Epithelial cell of prostate (primary cell): ENCODE data around the gene DIP2C.
A peak's percentile ranks its signal among the peaks of the same experiment; 100 is the strongest.
"Not testable (repeated sequence)": the region's sequence is repeated elsewhere in the genome, so short reads cannot be mapped to it uniquely, and the experiment has no call there.

ENCODE experiments used
- DNase-seq: peaks from one replicate; pipeline ENCODE4 v3.0.0-alpha.2; 2011; ENCODE audit warnings: low read depth, low spot score
- H3K27ac ChIP-seq: fragments of 450-650 bp; 2 replicates; pipeline ENCODE4 v1.5.1; 2017; ENCODE audit warnings: mild to moderate bottlenecking

DIP2C gene

DNA sequence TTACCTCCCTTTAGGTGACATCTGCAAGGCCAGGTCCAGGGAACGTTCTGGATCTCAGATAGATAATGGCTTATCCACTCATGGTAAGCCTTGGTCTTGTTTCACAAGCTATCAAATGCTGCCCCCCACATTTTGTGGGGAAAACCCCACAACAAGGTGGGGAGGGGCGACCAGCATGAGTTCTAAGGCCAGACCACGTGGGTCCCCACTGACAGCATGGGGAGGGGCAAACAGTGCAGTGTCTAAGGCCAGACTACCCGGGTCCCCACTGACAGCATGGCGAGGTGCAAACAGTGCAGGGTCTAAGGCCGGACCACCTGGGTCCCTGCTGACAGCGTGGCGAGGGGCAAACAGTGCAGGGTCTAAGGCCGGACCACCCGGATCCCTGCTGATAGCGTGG is 102.8 kb downstream of the DIP2C start:
- no peak for DNase-seq
- H3K27ac ChIP-seq, result no peak overlapping the region

DNA sequence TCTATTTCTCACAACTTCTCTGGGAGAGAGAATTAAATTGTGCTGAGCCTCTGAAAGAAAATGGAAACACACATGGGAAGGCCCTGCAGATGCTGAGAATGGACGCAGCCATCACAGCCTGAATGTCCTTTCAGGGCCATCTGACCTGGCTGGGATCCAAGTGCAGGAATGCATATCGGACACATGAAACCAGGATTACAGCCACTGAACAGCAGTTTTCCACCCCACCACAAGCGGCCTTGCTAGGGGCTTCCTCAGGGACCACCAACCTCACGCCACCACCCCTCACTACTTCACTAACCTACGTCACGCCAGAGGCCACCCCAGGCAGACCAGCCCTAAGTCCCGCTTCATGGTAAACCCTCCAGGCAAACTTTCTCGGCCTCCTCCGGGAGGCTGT is 103.3 kb downstream of the DIP2C start:
- H3K27ac ChIP-seq, result no peak overlapping the region
- DNase-seq, result no peak

DNA sequence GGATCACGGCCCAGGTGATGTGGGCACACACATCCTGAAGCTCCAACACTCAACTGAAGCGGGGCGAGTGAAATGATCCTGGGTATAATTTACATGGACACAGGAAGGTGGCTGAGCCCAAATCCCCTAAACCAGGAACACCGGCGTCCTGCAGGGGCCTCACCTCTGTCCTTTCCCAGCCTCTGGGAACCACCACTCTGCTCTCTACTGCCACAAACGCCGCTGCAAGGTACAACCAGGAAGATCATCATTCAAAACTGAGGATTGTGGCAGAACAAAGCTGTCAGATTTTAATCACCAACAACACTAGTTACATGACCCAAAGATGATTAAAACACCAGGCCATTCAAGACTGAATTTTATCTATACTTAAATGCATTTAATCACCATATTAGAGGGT is 104.0 kb downstream of the DIP2C start:
- no peak for DNase-seq
- no peak overlapping the region for H3K27ac ChIP-seq

DNA sequence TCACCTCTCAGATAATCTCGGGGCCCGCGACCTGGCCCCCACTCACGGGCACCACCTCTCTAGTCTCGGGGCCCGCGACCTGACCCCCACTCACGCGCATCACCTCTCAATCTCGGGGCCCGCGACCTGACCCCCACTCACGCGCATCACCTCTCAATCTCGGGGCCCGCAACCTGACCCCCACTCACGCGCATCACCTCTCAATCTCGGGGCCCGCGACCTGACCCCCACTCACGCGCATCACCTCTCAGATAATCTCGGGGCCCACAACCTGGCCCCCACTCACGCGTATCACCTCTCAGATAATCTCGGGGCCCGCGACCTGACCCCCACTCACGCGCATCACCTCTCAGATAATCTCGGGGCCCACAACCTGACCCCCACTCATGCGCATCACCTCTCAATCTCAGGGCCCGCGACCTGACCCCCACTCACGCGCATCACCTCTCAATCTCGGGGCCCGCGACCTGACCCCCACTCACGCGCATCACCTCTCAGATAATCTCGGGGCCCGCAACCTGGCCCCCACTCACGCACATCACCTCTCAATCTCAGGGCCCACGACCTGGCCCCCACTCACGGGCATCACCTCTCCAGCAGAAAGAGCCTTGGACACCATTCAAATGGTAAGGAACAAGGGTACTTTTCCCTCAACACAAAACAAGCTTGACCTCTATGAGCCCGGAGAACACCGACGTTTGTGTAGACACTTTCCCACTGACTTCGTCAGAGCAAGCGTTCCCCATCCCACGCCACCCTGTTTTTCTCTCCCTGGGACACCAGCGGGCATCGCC is 104.8 kb downstream of the DIP2C start:
- DNase-seq, H3K27ac ChIP-seq: not testable (repeated sequence)

DNA sequence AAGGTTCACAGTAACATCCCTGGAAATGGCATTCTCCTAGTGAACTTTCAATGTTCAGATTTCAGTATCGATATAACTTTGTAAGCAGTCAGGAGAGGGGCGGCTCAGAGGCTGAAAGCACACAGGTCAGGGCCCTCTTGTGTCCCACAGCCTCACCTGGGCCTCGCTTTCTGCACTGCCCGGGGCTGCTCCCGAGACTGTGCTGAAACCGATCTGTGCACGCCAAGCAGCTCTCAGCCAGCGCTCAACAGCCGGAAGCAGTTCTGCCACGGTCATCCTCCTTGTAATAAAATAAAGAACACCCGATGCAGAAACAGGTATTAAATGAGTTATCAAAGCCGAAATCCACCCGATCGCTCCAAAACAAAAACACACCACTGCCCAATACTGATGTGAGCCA is 106.0 kb downstream of the DIP2C start:
- no peak for DNase-seq
- H3K27ac ChIP-seq, result no peak overlapping the region

DNA sequence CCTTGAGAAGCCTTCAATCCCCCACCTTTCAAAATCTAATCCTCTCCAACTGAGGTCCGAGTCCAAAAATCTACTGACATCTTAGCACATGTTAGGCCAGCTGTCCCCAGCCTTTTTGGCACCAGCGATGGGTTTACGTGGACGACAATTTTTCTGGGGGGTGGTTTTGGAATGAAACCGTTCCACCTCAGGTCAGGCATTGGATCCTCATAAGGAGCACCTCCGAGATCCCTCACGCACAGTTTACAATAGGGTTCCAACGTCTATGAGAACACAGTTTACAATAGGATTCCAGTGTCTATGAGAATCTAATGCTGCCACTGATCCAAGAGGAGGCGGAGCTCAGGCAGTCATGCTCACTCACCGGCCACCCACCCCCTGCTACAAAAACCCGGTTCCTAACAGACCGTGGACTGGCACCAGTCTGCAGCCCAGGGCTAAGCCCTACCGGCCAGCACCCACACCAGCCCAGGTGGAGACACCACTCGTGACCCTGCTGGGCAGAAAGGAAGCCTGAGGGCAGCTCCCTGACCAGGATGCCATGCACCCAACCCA is 107.6 kb downstream of the DIP2C start:
- no peak for DNase-seq
- no peak overlapping the region for H3K27ac ChIP-seq

DNA sequence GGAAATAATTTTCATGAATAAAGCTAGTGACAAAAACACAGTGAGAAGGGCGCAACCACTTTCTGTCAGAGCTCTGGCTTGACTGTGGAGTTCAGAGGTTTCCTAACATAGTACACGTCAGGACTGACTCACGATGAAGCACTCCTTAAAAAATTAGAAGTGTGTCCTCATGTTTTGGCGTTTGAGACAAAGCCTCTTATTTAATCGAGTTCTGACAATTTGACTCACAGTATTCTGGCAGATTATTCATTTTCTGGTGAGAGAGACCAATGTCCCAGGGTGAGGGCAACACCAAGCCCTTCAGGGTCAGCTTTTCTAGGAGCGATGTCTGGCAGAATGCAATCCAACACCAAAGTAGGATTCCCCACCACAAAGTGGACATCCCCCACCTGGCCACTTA is 108.7 kb downstream of the DIP2C start:
- H3K27ac ChIP-seq, result no peak overlapping the region
- DNase-seq, result peak; percentile 5

DNA sequence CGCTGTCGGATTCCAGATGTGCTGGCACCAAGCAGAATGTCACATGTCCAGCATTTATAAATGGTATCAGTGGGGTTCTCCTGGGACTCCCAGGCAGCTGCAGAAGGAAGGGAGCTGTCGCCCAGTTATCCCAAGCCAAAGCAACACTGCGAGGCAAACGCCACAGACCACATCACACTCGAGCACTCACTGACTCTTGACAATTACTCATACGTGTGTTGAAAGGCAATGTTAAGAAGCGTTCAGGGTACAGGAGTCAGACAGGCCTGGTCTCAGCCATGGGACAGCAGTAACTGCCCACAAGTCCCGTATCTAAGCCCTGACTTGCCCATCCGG is 113.4 kb downstream of the DIP2C start:
- DNase-seq, result peak; percentile 22

DNA sequence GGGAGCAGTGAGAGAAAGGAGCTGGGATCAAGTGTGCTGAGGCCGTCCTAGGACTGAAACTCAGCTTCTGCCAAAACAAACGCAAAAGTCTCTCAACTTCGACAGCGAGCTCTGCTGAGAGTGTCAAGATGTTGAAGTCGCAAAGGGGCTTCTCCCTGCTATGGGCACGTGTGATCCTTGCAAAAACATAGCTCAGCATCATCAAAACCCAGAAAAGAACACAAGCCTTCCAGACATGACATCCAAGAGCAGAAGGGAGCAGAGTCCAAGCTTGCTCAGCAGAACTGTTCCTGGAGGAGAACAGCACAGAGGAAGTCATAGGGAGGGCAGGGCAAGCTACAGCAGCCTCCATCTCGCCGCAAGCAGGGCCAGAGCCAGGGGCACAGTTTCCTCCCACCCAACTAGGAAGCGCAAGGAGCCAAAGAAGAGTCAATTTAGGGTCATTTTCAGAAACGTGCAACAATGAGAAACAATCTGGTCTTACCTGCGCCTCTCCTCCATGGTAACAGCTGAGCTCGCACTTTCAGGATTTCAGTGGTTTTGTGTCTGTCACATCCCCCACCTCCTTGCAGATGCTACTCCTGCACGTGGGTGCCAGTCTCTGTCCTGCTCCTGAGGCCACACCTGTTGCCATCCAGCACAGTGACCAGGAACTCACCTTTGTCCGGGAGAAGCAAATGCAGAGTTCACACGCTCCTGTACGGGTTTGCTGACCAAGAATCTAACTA is 113.9 kb downstream of the DIP2C start:
- H3K27ac ChIP-seq, result no peak overlapping the region
- no peak for DNase-seq

More for the DNA sequence above, 113.4 kb downstream of the DIP2C start:
- no peak overlapping the region for H3K27ac ChIP-seq

DNA sequence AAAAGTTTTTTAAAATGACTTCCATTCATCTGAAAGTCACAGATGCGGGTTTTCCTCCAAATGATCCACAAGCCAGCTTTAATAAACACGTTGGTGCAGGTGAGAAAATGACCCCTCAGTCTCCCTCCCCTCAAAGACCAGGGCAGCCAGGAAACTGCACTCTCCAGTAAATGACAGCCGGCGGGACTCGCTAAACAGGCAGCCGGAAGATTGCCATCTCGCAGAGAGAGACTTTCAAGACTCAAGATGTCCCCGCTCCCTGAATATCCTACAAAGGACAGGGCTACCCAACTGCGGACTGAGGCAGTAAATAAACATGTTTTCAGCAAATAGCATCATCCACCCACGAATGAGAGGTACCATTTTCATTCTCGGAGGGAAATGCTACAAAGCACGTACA is 116.8 kb downstream of the DIP2C start:
- no peak overlapping the region for H3K27ac ChIP-seq
- no peak for DNase-seq

DNA sequence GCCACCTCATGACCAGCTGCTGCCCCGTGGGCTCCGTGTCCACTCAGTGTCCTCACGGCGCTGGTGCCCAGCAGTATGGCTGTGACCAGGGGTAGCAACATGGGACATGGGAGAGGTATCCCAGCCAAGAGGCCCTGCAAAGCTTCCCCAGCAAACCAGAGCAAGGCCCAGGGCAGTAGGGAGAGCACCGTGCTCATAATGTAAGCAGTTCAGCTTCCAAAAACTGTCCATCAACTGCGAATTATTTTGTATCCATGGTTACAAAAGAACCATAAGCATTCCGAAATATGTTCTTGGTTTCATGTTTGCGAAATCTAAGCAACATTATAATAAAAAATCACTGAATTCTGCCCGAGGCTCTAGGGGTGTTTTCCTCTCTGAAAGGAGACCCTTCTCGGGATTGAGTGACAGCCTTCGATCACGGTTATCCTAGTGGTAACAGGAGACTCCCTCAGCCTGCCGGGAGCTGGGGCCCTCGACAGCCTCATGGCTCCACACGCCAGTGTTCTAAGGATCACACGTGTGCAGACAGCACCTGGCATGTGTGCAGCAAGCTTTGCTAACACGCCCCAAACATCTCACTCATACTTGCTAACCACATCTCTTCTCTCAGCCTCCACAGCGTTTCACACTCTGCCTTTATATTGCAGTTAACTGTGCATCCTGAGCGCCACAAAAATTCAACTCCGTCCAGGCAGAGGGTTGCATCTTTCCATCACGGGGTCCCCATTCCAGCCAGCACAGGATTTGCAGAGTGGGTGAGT is 117.6 kb downstream of the DIP2C start:
- no peak overlapping the region for H3K27ac ChIP-seq
- no peak for DNase-seq

DNA sequence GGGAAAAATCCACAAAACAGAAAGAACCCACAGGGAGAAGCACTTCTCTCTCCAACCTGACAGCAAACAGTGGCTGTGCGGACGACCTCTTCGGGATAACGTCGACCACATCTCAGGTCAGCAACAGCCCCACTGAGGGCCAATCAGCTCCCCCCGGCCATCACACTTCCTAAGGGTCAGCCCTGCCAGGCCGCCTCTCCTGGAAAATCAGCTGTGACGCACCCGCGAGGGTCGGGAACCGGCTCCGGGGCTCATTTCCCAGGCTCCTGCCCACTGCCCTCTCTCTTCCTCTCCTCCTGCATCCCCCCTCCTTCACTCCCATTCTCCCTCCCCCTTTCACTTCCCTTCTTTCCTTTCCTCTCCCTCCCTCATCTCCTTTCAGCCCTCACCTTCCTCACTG is 118.3 kb downstream of the DIP2C start:
- H3K27ac ChIP-seq, result no peak overlapping the region
- no peak for DNase-seq

DNA sequence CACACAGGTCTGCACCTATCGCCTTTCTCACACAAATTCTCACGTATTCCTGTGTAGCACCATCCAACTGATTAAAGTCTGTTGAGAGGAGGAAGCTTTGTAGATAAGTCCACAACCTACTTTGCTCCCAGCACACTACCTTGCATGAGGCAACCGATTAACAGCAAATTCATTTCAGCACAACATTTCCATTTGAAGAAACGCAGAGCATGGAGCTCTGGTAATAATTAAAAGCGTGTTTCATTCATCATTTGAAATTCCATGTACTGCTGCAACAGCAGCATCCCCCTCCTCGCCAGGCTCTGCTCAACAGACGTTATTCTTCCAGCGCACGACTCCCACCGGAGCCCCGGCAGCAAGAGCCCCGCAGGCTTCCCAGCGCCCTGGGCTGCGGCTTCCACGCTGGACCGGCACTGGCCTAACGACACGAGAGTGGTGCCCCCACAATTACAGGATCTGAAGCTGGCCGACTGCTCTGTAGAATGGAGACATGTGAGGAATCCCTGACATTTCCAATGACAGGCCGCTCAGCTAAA is 118.8 kb downstream of the DIP2C start:
- H3K27ac ChIP-seq, result no peak overlapping the region
- DNase-seq, result no peak

DNA sequence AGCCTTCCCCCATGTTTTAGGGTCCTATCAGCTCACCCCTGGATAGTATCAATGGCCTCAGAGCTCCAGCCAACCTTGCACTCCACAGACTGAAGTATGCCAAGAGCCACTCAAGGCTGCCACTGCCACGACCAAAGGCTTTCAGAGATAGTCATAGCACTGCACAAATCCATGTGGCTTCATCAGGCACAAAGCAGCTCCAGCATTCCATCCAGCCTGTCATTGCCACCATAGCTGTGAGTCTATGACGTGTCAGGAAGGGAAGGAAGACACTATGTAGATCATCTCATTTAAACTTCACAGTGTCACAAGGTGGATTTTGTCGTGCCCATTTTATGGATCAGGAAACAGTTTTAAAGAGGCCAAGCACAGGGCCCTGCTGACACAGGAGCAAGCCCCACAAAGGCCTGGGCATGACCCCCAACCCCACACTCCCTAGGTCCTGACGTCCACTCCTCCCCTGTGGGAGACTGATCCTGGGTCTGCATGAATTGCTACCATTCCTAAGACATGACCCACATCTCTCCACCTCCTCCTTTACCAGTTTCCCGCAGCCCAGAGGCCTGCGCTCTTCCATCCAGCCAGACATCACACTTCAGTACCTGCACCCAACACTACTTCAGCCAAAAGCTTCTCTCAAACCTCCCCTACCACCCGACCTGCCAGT is 119.4 kb downstream of the DIP2C start:
- no peak overlapping the region for H3K27ac ChIP-seq
- DNase-seq, result no peak

DNA sequence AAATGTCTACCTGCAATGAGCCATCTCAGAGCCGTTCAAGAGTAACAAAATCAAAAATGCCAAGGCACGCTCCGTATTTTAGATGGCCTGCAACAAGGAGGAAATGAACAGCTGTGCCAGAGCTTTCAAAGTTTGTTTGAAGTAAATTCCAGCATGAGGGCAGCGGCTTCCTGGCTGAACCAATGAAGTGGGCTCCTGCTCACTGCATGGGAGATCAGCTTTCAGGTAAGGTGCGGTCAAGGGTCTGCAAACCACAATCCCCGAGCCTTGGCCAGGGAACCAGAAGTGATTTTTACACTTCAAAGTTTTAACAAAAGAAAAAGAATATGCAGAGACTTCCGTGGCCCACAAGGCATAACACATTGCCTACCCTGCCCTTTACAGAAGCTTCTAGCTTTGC is 120.6 kb downstream of the DIP2C start:
- no peak overlapping the region for H3K27ac ChIP-seq
- no peak for DNase-seq

DNA sequence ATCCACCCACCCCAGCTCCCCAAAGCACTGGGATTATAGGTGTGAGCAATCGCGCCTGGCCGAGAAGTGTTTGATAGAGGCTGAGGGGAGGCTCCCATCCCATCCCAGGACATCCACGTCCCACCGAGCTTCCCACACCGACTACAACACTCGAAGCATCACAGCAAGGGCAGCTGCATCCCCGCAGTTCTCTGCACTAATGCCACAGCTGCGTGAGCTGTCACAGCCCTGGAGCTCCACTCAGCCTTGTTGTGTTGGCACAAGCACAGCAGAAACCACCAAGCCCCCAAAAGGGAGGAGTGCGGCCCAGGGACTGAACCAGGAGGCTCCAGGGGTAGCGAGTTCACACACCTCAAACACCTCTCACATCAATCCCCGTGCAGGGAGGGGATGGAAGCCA is 121.6 kb downstream of the DIP2C start:
- no peak for DNase-seq
- no peak overlapping the region for H3K27ac ChIP-seq

DNA sequence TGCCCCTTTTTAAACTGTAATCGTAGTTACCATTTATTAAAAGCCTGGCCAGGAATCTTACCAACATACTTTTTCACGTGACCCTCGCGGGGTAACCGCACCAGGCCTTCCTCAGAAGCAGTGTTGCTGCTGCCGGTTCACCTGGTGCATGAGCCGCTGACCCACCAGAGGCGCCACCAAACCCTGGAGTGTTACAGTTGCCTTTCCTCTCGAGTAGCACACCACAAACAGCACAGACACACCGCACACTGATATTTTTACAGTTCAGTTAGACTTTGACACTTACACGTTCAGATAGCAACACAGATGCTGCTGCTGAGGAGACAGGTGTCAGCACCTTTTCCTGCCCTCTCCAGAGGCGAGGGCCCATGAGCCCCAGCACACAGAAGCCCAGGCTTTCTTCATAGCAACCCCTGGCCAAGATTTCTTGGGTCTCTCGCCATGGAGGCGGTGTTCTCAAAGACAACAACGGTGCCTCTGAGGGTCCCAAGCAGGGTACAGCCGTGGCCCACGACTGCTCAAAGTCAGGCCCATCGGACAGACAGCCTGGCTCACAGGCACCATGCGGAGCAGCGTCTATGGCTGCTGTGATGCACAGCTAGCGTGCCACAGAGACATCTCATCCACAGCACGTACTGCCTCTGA is 123.1 kb downstream of the DIP2C start:
- no peak for DNase-seq
- H3K27ac ChIP-seq, result no peak overlapping the region

DNA sequence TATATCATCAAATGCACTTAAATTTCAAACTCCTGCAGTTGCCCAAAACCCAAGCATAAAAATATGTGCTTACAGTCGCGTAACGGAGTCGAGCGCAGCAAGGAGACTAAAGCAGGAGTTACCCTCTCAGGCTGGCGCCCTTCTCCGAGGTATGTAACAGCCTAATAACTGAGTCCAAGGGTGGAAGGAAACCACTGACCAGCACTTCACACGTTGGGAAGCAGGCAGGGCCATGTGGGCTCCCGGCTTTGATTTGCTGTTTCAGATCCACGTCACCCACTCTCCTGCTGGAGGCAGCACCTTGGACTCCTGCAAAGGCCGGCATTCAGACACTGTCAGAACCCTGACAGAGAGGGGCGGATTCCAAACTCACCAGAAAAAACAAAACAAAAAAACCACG is 123.8 kb downstream of the DIP2C start:
- H3K27ac ChIP-seq, result no peak overlapping the region
- DNase-seq, result no peak

DNA sequence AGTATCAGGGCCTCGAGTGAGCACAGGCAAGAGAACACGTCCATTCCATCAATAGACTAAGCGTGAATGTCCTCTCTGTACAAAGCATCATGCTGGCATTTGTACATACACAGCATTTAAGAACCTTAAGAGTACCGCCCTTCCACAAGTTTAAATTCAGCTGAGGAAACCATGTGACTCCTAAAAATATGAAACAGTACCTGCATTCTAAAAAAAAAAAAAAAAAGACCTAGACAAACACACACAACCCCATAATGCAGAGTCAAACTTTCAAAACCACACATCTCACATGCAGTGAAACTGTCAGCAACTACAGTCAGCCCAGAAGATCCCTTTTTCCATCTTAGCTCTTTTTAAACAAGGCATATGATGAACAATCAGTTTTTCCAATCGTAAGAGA is 124.3 kb downstream of the DIP2C start:
- H3K27ac ChIP-seq, result no peak overlapping the region
- DNase-seq, result no peak

DNA sequence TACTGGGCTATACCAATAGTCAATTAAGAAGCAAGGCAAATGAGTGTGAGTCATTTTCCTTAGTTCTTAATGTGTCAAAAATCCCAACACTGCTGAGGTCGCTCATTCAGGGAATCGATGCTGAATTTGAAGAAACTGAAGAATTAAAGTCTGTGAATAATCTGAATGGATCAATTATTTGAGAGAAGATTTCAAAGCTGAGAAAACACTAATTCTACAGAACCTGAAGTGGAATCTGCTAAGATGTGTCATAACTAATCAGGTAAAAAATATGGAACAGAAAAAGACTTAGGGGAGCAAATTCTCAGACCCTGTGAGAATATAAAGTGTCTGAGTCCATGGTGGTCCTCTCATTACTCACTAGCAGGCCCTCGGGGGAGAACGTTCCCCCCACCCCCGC is 125.6 kb downstream of the DIP2C start:
- no peak overlapping the region for H3K27ac ChIP-seq
- no peak for DNase-seq
